A549 (cell line): Measurements from ENCODE around the gene POU1F1.

ENCODE experiments used
- EHMT2 ChIP-seq: fragments of 200-600 bp; sonication (generic); IDR thresholded peaks from 2 replicates; pipeline ENCODE4 v1.6.1; 2016; ENCODE audit warnings: antibody characterized with exemption, low read depth, mild to moderate bottlenecking, moderate library complexity
- FOSB ChIP-seq: fragments of 250-450 bp; sonication (Bioruptor Pico); IDR thresholded peaks from 2 replicates; pipeline ENCODE4 v1.5.0; 2020; ENCODE audit warnings: mild to moderate bottlenecking, moderate library complexity
- KDM1A ChIP-seq: fragments of 200-600 bp; sonication (generic); IDR thresholded peaks from 2 replicates; pipeline ENCODE4 v1.6.1; 2016; ENCODE audit warnings: low read depth, mild to moderate bottlenecking
- POLR2A ChIP-seq: IDR thresholded peaks from 2 replicates; pipeline ENCODE4 v1.6.1; 2012; ENCODE audit warnings: mild to moderate bottlenecking, low read length
- RNF2 ChIP-seq: fragments of 200-600 bp; sonication (generic); IDR thresholded peaks from 2 replicates; pipeline ENCODE4 v1.6.1; 2016; ENCODE audit warnings: low read depth, mild to moderate bottlenecking, antibody characterized with exemption, moderate library complexity, borderline replicate concordance
- SMC3 ChIP-seq: fragments of >200 bp; sonication (Bioruptor Twin); formaldehyde crosslinking; IDR thresholded peaks from 3 replicates; pipeline ENCODE4 v1.6.1; 2018; ENCODE audit warnings: inconsistent platforms
- ZFP36 ChIP-seq: fragments of 450-650 bp; IDR thresholded peaks from 2 replicates; pipeline ENCODE4 v1.6.1; 2014; ENCODE audit warnings: borderline replicate concordance; ENCODE audit not compliant: partially characterized antibody
- TF ChIP-seq, protein P1 (sequence below): fragments of >200 bp; sonication (Bioruptor Twin); formaldehyde crosslinking; IDR thresholded peaks from 3 replicates; pipeline ENCODE4 v1.5.1; 2016
- TF ChIP-seq, protein P2 (sequence below): fragments of 200-600 bp; sonication (generic); IDR thresholded peaks from 2 replicates; pipeline ENCODE4 v1.6.1; 2016; ENCODE audit warnings: antibody characterized with exemption, mild to moderate bottlenecking, moderate library complexity
- TF ChIP-seq, protein P3 (sequence below): IDR thresholded peaks from 2 replicates; pipeline ENCODE4 v1.6.1; 2012; ENCODE audit warnings: low read depth, borderline replicate concordance
- TF ChIP-seq, protein P4 (sequence below): IDR thresholded peaks from 2 replicates; pipeline ENCODE4 v1.6.1; 2012

GRCh38 chr3:87311309-87311708 is 34.9 kb upstream of the POU1F1 start:
- TF ChIP-seq, protein P1, sequence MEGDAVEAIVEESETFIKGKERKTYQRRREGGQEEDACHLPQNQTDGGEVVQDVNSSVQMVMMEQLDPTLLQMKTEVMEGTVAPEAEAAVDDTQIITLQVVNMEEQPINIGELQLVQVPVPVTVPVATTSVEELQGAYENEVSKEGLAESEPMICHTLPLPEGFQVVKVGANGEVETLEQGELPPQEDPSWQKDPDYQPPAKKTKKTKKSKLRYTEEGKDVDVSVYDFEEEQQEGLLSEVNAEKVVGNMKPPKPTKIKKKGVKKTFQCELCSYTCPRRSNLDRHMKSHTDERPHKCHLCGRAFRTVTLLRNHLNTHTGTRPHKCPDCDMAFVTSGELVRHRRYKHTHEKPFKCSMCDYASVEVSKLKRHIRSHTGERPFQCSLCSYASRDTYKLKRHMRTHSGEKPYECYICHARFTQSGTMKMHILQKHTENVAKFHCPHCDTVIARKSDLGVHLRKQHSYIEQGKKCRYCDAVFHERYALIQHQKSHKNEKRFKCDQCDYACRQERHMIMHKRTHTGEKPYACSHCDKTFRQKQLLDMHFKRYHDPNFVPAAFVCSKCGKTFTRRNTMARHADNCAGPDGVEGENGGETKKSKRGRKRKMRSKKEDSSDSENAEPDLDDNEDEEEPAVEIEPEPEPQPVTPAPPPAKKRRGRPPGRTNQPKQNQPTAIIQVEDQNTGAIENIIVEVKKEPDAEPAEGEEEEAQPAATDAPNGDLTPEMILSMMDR, result no peak
- TF ChIP-seq ZFP36, result no peak
- TF ChIP-seq, protein P2, sequence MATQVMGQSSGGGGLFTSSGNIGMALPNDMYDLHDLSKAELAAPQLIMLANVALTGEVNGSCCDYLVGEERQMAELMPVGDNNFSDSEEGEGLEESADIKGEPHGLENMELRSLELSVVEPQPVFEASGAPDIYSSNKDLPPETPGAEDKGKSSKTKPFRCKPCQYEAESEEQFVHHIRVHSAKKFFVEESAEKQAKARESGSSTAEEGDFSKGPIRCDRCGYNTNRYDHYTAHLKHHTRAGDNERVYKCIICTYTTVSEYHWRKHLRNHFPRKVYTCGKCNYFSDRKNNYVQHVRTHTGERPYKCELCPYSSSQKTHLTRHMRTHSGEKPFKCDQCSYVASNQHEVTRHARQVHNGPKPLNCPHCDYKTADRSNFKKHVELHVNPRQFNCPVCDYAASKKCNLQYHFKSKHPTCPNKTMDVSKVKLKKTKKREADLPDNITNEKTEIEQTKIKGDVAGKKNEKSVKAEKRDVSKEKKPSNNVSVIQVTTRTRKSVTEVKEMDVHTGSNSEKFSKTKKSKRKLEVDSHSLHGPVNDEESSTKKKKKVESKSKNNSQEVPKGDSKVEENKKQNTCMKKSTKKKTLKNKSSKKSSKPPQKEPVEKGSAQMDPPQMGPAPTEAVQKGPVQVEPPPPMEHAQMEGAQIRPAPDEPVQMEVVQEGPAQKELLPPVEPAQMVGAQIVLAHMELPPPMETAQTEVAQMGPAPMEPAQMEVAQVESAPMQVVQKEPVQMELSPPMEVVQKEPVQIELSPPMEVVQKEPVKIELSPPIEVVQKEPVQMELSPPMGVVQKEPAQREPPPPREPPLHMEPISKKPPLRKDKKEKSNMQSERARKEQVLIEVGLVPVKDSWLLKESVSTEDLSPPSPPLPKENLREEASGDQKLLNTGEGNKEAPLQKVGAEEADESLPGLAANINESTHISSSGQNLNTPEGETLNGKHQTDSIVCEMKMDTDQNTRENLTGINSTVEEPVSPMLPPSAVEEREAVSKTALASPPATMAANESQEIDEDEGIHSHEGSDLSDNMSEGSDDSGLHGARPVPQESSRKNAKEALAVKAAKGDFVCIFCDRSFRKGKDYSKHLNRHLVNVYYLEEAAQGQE, result no peak
- TF ChIP-seq KDM1A, result no peak
- TF ChIP-seq, protein P3, sequence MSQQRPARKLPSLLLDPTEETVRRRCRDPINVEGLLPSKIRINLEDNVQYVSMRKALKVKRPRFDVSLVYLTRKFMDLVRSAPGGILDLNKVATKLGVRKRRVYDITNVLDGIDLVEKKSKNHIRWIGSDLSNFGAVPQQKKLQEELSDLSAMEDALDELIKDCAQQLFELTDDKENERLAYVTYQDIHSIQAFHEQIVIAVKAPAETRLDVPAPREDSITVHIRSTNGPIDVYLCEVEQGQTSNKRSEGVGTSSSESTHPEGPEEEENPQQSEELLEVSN, result no peak
- no peak for TF ChIP-seq FOSB
- TF ChIP-seq EHMT2, result no peak
- no peak for TF ChIP-seq POLR2A
- TF ChIP-seq, protein P4, sequence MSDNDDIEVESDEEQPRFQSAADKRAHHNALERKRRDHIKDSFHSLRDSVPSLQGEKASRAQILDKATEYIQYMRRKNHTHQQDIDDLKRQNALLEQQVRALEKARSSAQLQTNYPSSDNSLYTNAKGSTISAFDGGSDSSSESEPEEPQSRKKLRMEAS, result no peak
- no peak for TF ChIP-seq RNF2
- TF ChIP-seq SMC3, result no peak
